Measurements from ENCODE around the gene TBC1D25.

The TBC1D25 gene

GRCh38 chrX:48539345-48540027 is at the start of gene TBC1D25:
TBC1D25 (plus strand) TSS chrX:48539714; CDS start chrX:48539798, 84 bp downstream.
- Histone ChIP-seq H3K9me3 (ENCODE audit: insufficient read depth, low read depth, low read length) (no peaks in the 10 kb centered on the region), H3K4me1 (ENCODE audit: insufficient read depth, low read length, poor library complexity, severe bottlenecking) (peaks cover 18% of the 10 kb centered on the region), H3K27me3 (ENCODE audit: insufficient read depth, low read length, poor library complexity, severe bottlenecking) (no peaks in the 10 kb centered on the region), H3K4me2 (ENCODE audit: low read depth, low read length, poor library complexity, severe bottlenecking) (peak within 1 kb of the TSS; percentile 95), H4K20me1 (ENCODE audit: insufficient read depth, low read length, poor library complexity, severe bottlenecking) (no peaks in the 10 kb centered on the region), H3K36me3 (ENCODE audit: insufficient read depth, low read length) (no peaks in the 10 kb centered on the region), H3K4me3 (ENCODE audit: low read length, poor library complexity, severe bottlenecking) (peak within 1 kb of the TSS; percentile 85), H3F3A (ENCODE audit: low read depth) (no peaks in the 10 kb centered on the region), H3K79me2 (ENCODE audit: insufficient read depth, low read length) (peaks cover 13% of the 10 kb centered on the region), H3K9me2 (replicated peaks; ENCODE audit: low read depth, low read length) (no peaks in the 10 kb centered on the region), H2AFZ (ENCODE audit: low read length) (peak within 1 kb of the TSS; percentile 75; the same call in 1 of the 2 replicates), H3K9ac (ENCODE audit: low read depth, low read length, poor library complexity, severe bottlenecking) (peak within 1 kb of the TSS; percentile 82)
- peak; percentile 31; the same call in 1 of the 2 replicates for TF ChIP-seq CTCF (conservative IDR thresholded peaks at IDR 0.05; ENCODE audit: low read length)
- TF ChIP-seq EZH2phosphoT487 (IDR thresholded peaks at IDR 0.05; ENCODE audit: borderline replicate concordance) = no peak

GRCh38 chrX:48489892-48490291 is 49.6 kb upstream of the TBC1D25 start:
- no peak overlapping the region for H3K4me2 ChIP-seq (ENCODE audit: low read depth, low read length, poor library complexity, severe bottlenecking)
- H3K9me2 ChIP-seq (replicated peaks; ENCODE audit: low read depth, low read length) = no peaks in the 10 kb centered on the region
- no peaks in the 10 kb centered on the region for H3F3A ChIP-seq (ENCODE audit: low read depth)
- H3K27me3 ChIP-seq (ENCODE audit: insufficient read depth, low read length, poor library complexity, severe bottlenecking) = no peaks in the 10 kb centered on the region
- no peak overlapping the region for H2AFZ ChIP-seq (ENCODE audit: low read length)
- no peaks in the 10 kb centered on the region for H3K4me1 ChIP-seq (ENCODE audit: insufficient read depth, low read length, poor library complexity, severe bottlenecking)
- no peak overlapping the region for H3K4me3 ChIP-seq (ENCODE audit: low read length, poor library complexity, severe bottlenecking)
- no peaks in the 10 kb centered on the region for H3K9me3 ChIP-seq (ENCODE audit: insufficient read depth, low read depth, low read length)
- H4K20me1 ChIP-seq (ENCODE audit: insufficient read depth, low read length, poor library complexity, severe bottlenecking) = no peaks in the 10 kb centered on the region
- H3K79me2 ChIP-seq (ENCODE audit: insufficient read depth, low read length) = no peaks in the 10 kb centered on the region
- H3K36me3 ChIP-seq (ENCODE audit: insufficient read depth, low read length) = no peaks in the 10 kb centered on the region; the same call in 1 of the 2 replicates
- TF ChIP-seq CTCF (conservative IDR thresholded peaks at IDR 0.05; ENCODE audit: low read length) (no peak), EZH2phosphoT487 (IDR thresholded peaks at IDR 0.05; ENCODE audit: borderline replicate concordance) (no peak)
- no peak overlapping the region for H3K9ac ChIP-seq (ENCODE audit: low read depth, low read length, poor library complexity, severe bottlenecking)

- no peaks in the 10 kb centered on the region for H3K9me3 ChIP-seq (ENCODE audit: insufficient read depth, low read depth, low read length)
- H3K9ac ChIP-seq (ENCODE audit: low read depth, low read length, poor library complexity, severe bottlenecking) = no peak overlapping the region
- no peaks in the 10 kb centered on the region for H3K9me2 ChIP-seq (replicated peaks; ENCODE audit: low read depth, low read length)
- no peaks in the 10 kb centered on the region for H3K79me2 ChIP-seq (ENCODE audit: insufficient read depth, low read length)
- H3K36me3 ChIP-seq (ENCODE audit: insufficient read depth, low read length) = no peaks in the 10 kb centered on the region; the same call in 1 of the 2 replicates
- H4K20me1 ChIP-seq (ENCODE audit: insufficient read depth, low read length, poor library complexity, severe bottlenecking) = no peaks in the 10 kb centered on the region
- H3F3A ChIP-seq (ENCODE audit: low read depth) = no peaks in the 10 kb centered on the region
- H3K4me2 ChIP-seq (ENCODE audit: low read depth, low read length, poor library complexity, severe bottlenecking) = no peak overlapping the region
- H3K27me3 ChIP-seq (ENCODE audit: insufficient read depth, low read length, poor library complexity, severe bottlenecking) = no peaks in the 10 kb centered on the region
- H3K4me3 ChIP-seq (ENCODE audit: low read length, poor library complexity, severe bottlenecking) = no peak overlapping the region
- TF ChIP-seq EZH2phosphoT487 (IDR thresholded peaks at IDR 0.05; ENCODE audit: borderline replicate concordance) = no peak
- TF ChIP-seq CTCF (conservative IDR thresholded peaks at IDR 0.05; ENCODE audit: low read length) = no peak
- H2AFZ ChIP-seq (ENCODE audit: low read length) = no peak overlapping the region
- H3K4me1 ChIP-seq (ENCODE audit: insufficient read depth, low read length, poor library complexity, severe bottlenecking) = no peaks in the 10 kb centered on the region
Observed at GRCh38 chrX:48490661-48491060, 48.9 kb upstream of the TBC1D25 start.
